Mononuclear cell (primary cell): ENCODE measurements around the gene ZFP3. TPM values are rescaled to one million over a fixed set of nuclear protein-coding genes. Genes with fewer than 3 reads are reported as not detected.
A peak's percentile ranks its signal among the peaks of the same experiment; 100 is the strongest.
"Not testable (repeated sequence)": the region's sequence is repeated elsewhere in the genome, so short reads cannot be mapped to it uniquely, and the experiment has no call there.

ENCODE experiments used
- H3K27me3 ChIP-seq: 2 replicates; pipeline ENCODE4 v1.6.0; 2011; ENCODE audit warnings: low read length, control low read depth; ENCODE audit not compliant: insufficient read depth
- H3K4me1 ChIP-seq: 2 replicates; pipeline ENCODE4 v1.5.1; 2011; ENCODE audit warnings: mild to moderate bottlenecking, low read length, control low read depth; ENCODE audit not compliant: insufficient read depth
- H3K4me3 ChIP-seq: 2 replicates; pipeline ENCODE4 v1.5.1; 2011; ENCODE audit warnings: mild to moderate bottlenecking, low read length, moderate library complexity
- H3K9me3 ChIP-seq: 2 replicates; pipeline ENCODE4 v1.5.1; 2011; ENCODE audit warnings: low read depth, mild to moderate bottlenecking, control low read depth, low read length
- total RNA-seq: library from RNA; depleted of rRNA; stranded (reverse); fragments of >200 nt; gene quantifications from one replicate; pipeline ENCODE4 v1.2.3, GENCODE V29; 2012

Gene ZFP3
- total RNA-seq, 1 donor, result 1.9 TPM

- no peaks in the 10 kb centered on the region for H3K9me3 ChIP-seq
- H3K4me1 ChIP-seq, result peaks cover 14% of the 10 kb centered on the region
- no peak overlapping the region for H3K4me3 ChIP-seq
- no peaks in the 10 kb centered on the region for H3K27me3 ChIP-seq
Observed at GRCh38 chr17:5050278-5050677, 28.0 kb upstream of the ZFP3 start.

- Histone ChIP-seq H3K4me3 (no peak overlapping the region), H3K4me1 (no peaks in the 10 kb centered on the region), H3K9me3 (no peaks in the 10 kb centered on the region), H3K27me3 (no peaks in the 10 kb centered on the region)
Observed at GRCh38 chr17:5055543-5055942, 22.7 kb upstream of the ZFP3 start.

GRCh38 chr17:5065227-5065744, 13.0 kb upstream of the ZFP3 start:
- H3K9me3 ChIP-seq, result no peaks in the 10 kb centered on the region
- H3K27me3 ChIP-seq, result no peaks in the 10 kb centered on the region
- no peaks in the 10 kb centered on the region for H3K4me1 ChIP-seq
- H3K4me3 ChIP-seq, result no peak overlapping the region

- H3K4me1 ChIP-seq, result no peaks in the 10 kb centered on the region
- no peaks in the 10 kb centered on the region for H3K9me3 ChIP-seq
- H3K27me3 ChIP-seq, result no peaks in the 10 kb centered on the region
- no peak overlapping the region for H3K4me3 ChIP-seq
Observed at GRCh38 chr17:5068236-5068635, 10.0 kb upstream of the ZFP3 start.

GRCh38 chr17:5069724-5070123, 8.5 kb upstream of the ZFP3 start:
- no peaks in the 10 kb centered on the region for H3K4me1 ChIP-seq
- no peaks in the 10 kb centered on the region for H3K27me3 ChIP-seq
- no peaks in the 10 kb centered on the region for H3K9me3 ChIP-seq
- H3K4me3 ChIP-seq, result no peak overlapping the region

GRCh38 chr17:5075472-5075871, 2.8 kb upstream of the ZFP3 start:
- H3K9me3 ChIP-seq, H3K4me3 ChIP-seq, H3K27me3 ChIP-seq: not testable (repeated sequence)
- H3K4me1 ChIP-seq, result peaks cover 15% of the 10 kb centered on the region

- peaks cover 15% of the 10 kb centered on the region for H3K4me1 ChIP-seq
- H3K9me3 ChIP-seq, H3K27me3 ChIP-seq, H3K4me3 ChIP-seq: not testable (repeated sequence)
Observed at GRCh38 chr17:5077275-5077674, 992 bp upstream of the ZFP3 start.

- Histone ChIP-seq H3K27me3 (no peaks in the 10 kb centered on the region), H3K9me3 (no peaks in the 10 kb centered on the region), H3K4me1 (peaks cover 15% of the 10 kb centered on the region), H3K4me3 (peak overlapping the region; percentile 66)
Observed at GRCh38 chr17:5077781-5078105, 524 bp upstream of the ZFP3 start.

- Histone ChIP-seq H3K4me3 (no peak overlapping the region), H3K27me3 (no peaks in the 10 kb centered on the region), H3K9me3 (peaks cover 2% of the 10 kb centered on the region)
Observed at GRCh38 chr17:5080591-5080990, 2.3 kb downstream of the ZFP3 start.

GRCh38 chr17:5092218-5093010, 14.1 kb downstream of the ZFP3 start:
- Histone ChIP-seq H3K27me3 (no peaks in the 10 kb centered on the region), H3K4me1 (peaks cover 12% of the 10 kb centered on the region), H3K4me3 (no peak overlapping the region), H3K9me3 (peaks cover 86% of the 10 kb centered on the region)

More at GRCh38 chr17:5080591-5080990, 2.3 kb downstream of the ZFP3 start:
- H3K4me1 ChIP-seq, result peaks cover 15% of the 10 kb centered on the region

- peaks cover 48% of the 10 kb centered on the region for H3K9me3 ChIP-seq
- H3K4me3 ChIP-seq, result peak overlapping the region; percentile 39
Observed at GRCh38 chr17:5096731-5097100, 18.4 kb downstream of the ZFP3 start.

GRCh38 chr17:5097101-5097834, 19.0 kb downstream of the ZFP3 start:
- Histone ChIP-seq H3K9me3 (peaks cover 42% of the 10 kb centered on the region), H3K4me1 (peaks cover 14% of the 10 kb centered on the region), H3K4me3 (peak overlapping the region; percentile 39), H3K27me3 (no peaks in the 10 kb centered on the region)

More at GRCh38 chr17:5096731-5097100, 18.4 kb downstream of the ZFP3 start:
- Histone ChIP-seq H3K4me1 (peaks cover 14% of the 10 kb centered on the region), H3K27me3 (no peaks in the 10 kb centered on the region)

- peaks cover 22% of the 10 kb centered on the region for H3K9me3 ChIP-seq
- no peaks in the 10 kb centered on the region for H3K27me3 ChIP-seq
- no peak overlapping the region for H3K4me3 ChIP-seq
- H3K4me1 ChIP-seq, result peaks cover 14% of the 10 kb centered on the region
Observed at GRCh38 chr17:5099271-5099670, 21.0 kb downstream of the ZFP3 start.

GRCh38 chr17:5100832-5101231, 22.6 kb downstream of the ZFP3 start:
- Histone ChIP-seq H3K4me3 (no peak overlapping the region), H3K27me3 (no peaks in the 10 kb centered on the region), H3K4me1 (peaks cover 14% of the 10 kb centered on the region), H3K9me3 (peaks cover 8% of the 10 kb centered on the region)

GRCh38 chr17:5110816-5111215, 32.5 kb downstream of the ZFP3 start:
- peaks cover 19% of the 10 kb centered on the region for H3K4me1 ChIP-seq
- peaks cover 8% of the 10 kb centered on the region for H3K9me3 ChIP-seq
- H3K4me3 ChIP-seq, result peak overlapping the region; percentile 84
- H3K27me3 ChIP-seq, result peaks cover 5% of the 10 kb centered on the region
